HG03103 (cell line): ENCODE results near the gene MTRFR.
"Not testable (repeated sequence)": the region's sequence is repeated elsewhere in the genome, so short reads cannot be mapped to it uniquely, and the experiment has no call there.

Experiments used
- ATAC-seq: cut with Tn5 transposase; IDR thresholded peaks from one replicate; pipeline ENCODE4 v1.9.1; 2021; ENCODE audit warnings: low read depth; ENCODE audit not compliant: unreplicated experiment

MTRFR gene

DNA sequence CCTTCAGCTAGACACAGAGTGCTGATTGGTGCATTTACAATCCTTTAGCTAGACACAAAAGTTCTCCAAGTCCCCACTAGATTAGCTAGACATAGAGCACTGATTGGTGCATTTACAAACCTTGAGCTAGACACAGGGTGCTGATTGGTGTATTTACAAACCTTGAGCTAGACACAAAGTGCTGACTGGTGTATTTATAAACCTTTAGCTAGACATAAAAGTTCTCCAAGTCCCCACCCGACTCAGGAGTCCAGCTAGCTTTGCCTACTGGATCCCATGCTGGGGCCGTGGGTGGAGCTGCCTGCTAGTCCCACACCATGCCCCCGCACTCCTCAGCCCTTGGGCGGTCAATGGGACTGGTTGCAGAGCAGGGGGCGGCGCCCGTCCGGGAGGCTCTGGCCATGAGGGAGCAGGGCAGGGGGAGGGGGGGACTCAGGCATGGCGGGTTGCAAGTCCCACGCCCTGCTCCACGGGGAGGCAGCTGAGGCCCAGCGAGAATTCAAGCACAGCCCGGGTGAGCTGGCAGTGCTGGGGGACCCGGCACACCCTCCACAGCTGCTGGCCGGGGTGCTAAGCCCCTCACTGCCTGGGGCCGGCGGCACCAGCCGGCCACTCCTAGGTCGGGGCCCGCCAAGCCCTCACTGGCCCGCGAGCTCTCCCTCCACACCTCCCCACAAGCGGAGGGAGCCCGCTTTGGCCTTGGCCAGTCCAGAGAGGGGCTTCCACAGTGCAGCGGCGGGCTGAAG lies 15.9 kb downstream of the MTRFR start:
- not testable (repeated sequence) for ATAC-seq

DNA sequence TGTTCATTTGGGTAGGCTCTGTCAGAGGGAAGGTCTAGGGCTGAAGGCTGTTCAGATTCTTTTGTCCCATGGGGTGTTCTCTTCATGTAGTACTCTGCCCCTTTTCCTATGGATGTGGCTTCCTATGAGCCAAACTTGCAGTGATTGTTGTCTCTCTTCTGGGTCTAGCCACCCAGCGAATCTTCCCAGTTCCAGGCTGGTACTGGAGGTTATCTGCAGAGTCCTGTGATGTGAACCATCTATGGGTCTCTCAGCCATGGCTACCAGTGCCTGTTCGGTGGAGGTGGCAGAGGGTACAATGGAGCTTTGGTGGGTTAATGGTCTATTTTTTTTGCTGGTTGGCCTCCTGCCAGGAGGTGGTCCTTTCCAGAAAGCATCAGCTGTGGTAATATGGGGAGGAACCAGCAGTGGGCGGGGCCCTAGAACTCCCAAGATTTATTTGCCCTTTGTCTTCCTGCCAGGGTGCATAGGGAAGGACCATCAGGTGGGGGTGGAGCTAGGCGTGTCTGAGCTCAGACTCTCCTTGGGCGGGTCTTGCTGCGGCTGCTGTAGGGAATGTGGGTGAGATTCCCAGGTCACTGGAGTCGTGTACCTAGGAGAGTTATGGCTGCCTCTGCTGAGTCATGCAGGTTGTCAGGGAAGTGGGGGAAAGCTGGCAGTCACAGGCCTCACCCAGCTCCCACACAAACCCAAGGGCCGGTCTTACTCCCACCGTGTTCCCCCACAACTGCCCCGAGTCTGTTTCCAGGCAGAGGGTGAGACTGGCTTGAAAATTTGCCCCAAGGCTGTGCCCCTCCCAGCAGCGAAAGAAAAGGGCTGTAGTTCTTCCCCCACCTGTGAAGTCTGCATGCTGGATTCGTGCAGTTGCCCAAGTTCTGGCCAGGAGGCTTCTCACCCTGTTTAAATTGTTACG lies 17.5 kb downstream of the MTRFR start:
- no peak for ATAC-seq

DNA sequence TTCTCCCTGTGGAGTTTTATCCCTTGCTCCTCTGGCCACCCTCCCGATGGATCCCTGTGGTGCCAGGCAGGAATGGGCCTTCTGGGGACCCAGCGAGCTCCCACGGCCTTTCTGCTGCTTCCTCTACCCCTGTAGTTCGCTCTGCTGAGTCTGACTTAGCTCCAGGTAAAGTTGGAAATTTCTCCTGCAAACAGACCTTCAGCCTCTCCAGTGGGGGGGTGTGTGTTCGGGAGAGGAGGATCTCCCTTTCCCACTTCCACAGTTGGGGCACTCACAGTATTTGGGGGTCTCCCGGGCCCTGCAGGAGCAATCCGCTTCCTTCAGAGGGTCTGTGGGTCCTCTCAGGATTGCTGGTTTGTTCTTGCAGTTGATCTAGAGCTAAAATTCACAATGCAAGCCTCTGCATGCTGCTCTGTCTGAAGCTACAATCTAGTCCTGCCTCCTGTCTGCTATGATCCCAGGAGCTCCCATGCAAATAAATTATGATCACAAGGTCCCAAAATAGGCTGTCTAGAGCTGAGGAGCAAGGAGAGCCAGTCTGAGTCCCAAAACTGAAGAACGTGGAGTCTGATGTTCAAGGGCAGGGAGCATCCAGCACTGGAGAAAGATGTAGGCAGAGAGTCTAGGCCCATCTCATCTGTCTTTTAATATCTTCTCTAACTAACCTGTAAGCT lies 18.3 kb downstream of the MTRFR start:
- no peak for ATAC-seq

DNA sequence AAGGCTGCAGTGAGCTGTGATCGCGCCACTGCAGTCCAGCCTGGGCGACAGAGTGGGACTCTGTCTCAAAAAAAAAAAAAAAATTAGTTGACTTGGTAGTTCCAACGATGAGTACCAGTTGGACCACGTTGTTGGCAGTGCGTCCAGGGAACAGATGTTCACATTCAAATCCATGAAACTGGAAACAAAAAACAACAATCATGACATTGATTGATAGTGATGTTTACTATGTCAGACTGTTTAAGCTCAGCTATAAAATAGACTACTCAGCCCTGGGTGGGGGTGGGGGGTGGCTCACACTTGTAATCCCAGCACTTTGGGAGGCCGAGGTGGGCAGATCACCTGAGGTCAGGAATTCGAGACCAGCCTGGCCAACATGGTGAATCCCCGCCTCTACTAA lies 19.1 kb downstream of the MTRFR start:
- ATAC-seq, result not testable (repeated sequence)

DNA sequence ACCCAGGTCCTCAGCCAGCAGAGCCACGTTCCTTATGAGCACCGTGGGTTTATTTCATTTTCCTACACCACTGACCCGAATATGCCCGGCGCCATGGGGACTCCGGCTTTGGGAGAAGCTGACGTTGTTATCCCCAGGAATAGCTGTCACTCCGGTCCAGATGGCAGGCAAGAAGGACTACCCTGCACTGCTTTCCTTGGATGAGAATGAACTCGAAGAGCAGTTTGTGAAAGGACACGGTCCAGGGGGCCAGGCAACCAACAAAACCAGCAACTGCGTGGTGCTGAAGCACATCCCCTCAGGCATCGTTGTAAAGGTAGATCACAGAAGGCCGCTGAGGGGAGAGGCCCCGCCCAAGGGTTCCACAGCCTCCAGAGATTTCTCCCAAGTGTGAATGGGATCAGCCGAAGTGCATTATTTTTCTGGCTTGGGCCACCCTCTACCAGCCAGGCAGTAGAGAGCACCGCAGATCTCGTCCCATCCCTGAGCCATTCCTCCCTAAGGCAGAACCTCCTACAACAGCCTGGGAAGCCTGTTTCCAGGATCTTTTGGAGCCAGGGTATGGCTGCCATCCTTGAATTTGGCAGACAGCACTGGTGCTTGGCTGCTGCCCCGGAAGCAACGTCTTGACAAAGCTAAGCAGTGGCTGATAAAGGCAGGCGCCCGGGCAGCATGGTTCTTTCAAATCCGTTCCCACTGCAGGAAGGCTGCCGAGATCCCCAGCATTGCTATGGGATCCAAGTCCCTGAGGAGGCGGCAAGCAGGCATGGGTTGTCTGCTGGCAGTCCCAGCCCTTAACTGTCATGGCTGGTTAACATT lies 20.6 kb downstream of the MTRFR start:
- ATAC-seq, result no peak

DNA sequence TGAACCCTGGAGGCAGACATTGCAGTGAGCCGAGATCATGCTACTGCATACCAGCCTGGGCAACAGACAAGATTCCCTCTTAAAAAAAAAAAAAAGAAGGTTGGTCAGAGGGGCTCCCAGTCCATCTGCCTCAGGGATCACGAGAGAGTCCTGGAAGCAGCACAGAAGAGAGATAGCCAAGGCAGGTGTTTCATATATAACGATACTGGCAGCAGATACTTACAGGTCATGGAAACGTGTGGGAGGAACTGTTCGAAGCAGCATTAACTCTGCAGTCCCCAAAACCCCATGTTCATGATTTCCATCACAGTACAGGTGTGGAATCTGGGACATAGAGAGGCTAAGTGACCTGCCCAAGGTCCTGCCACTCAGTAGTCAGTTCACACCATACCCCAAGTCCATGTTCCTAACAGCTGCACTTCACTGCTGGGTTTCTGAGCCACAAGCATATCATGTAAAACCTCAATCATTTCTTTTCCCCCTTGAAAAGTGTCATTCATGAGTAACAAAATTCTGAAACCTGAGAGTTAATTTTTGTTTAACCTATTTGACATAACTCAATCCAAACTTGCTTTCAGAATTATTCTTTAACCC lies 21.7 kb downstream of the MTRFR start:
- ATAC-seq, result no peak

DNA sequence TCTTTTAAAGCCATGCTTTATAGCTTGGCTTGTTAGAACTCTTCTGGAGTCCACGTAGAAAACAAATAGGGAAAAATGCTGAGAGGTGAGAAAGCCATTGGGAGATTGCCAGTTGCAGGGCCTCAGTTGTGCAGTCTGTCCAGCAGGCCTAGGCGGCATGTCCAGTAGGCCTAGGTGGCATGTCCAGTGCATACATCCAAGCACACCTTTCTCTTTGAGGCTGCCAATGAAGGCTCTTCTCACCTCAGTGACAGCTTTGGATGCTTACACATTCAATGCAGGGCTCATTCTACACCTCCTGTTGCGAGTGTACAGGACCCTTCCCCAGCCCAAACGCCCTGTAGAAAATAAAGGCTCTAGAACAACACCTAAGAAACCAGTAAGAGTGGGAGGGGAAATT lies 25.4 kb downstream of the MTRFR start:
- ATAC-seq, result no peak

DNA sequence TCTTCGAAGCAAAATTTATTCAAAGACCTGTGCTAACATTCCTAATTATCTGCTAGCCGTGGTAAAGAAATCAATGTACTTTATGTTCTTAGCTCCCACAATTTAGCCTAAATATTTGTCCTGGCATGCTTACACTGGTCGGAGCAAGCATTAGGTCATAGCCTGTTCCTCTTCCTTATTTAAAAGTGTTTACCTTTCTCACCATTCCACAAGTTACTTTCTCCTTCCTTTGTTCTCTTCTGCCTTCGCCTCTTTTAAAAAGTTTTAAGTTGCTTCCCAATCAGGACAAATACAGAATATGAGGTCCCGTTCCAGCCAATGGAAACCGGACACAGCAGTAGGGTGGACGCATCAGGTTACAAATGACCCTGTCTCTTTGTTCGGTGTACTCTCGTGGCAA lies 26.8 kb downstream of the MTRFR start:
- ATAC-seq, result no peak

DNA sequence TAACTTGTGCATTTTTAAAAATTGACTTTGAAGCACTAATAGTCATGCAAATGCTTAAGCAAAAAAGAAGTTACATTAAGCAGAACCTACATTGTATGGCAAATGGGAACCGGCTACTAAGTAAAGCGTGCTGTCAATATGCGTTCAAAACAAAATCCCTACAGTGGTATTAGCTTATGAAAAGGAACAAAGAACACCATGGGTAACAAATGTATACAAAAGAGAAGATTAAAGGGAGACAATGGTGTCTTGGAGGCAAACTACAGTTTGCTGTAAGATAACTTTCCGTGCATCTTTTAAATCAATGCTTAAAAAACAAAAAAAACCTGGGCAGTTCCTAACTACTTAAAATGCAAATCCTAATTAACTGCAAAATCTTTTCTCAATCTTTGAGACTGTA lies 28.0 kb downstream of the MTRFR start:
- ATAC-seq, result no peak

DNA sequence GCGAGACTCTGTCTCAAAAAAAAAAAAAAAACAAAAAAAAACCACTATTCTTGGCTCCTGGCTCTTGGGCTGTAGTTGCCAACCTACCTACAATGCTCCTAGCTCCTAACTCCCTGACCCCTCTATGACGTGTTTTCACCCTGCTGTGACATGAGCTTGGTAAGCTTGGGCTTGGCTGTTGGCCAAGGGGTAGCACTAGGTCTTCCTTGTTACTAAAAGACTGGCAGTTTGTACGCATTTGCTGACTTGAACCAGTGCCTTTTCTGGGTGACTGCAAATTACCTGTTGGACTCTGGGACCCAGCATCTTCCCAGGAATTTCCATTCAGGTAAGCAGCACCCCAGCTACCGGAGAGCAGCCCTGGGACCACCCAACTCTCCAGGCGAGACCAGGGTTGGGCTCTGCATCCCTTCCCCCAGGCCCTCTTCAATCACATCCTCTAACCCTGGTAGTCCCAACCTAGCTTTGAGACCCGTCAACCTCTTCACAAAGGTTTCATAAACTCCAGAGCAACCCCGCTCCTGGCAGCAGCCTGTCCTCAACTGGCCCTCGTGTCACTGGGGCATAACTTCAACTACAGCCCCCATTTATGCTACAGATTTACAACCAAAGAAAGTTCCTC lies 30.1 kb downstream of the MTRFR start:
- ATAC-seq, result no peak

DNA sequence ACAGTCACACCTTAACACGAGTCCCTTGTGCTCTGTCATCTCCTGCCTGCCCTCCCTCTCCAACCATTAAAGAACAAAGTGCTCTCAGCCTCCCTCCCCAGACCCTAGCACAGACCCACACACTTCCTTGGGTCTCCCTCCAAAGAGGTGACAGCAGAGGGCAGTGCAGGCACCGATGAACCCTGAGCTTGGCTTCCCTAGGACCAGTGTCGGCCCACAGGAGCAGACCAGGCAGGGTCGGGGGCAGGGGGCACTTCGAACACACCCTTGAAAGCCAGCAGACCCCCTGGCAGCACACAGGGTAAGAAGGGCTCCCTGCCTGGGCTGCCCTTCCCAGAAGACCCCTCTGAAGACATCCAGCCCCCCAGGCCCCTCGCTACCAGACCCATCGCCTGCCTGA lies 31.4 kb downstream of the MTRFR start:
- ATAC-seq, result no peak

DNA sequence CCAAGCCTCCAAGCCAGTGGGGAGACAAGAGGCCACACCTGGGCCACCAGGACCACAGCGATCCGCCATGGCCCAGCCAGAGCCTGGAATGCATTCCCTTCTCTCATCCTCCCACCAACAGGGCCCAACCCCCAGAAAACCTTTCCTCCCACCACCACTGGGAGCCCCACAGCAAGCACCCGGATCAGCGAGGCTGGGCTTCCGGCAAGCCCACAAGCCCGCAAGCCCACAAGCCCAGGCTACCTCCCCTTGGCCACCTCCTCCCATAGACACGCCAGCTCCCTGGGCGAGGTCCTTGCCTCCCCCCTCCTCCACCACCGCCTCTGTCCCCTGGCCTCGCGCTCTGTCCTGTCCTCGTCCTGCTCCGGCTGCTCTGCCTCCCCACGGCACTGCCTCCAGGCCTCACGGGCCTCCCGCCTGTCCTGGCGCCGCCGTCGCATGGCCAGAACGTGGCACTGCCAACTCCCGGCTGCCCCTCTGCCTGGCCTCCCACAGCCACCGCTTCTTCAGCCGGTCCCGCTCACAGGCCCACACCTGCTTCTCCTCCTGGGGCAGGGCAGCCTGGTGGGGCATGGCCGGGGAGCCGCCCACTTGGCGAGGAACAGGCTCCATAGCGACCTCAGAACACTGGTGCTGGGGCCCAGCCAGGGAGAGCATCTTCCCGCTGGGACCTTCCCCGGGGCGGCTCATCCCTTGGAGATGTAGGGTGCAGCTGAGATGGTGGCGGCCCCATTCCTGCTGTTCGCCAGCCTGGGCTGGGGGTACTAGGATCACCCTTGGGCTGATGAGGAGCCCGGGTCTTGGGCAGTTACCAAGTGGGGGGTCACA lies 32.8 kb downstream of the MTRFR start:
- ATAC-seq, result no peak

DNA sequence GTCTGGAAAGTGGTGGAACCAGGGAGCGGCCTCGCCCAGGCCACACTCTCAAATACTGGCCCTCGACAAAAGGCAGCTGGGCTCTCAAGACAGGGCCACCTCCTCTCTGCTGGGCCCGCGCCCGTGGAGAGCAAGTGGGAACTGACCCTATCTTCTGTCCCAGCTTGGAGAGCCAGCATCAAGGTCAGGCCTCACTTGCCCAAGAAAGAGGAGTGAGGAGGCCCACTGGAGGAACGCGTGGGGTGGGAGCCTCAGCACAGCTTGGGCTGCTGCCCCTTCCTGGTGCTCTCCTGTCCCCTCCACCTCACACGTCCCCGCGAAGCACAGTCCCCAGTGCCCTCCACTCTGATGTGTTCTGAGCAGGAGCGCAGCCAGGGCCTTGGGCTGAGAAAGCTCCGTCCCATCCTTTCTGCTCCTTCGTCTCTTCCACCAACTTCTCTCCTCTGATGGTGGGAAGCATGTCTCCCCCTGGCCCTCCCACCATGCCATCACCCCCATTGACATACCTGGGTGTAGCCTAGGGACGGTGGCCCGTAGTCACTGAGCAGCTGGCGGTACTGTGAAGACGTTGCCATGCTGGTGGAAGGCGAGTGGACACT lies 33.5 kb downstream of the MTRFR start:
- no peak for ATAC-seq

DNA sequence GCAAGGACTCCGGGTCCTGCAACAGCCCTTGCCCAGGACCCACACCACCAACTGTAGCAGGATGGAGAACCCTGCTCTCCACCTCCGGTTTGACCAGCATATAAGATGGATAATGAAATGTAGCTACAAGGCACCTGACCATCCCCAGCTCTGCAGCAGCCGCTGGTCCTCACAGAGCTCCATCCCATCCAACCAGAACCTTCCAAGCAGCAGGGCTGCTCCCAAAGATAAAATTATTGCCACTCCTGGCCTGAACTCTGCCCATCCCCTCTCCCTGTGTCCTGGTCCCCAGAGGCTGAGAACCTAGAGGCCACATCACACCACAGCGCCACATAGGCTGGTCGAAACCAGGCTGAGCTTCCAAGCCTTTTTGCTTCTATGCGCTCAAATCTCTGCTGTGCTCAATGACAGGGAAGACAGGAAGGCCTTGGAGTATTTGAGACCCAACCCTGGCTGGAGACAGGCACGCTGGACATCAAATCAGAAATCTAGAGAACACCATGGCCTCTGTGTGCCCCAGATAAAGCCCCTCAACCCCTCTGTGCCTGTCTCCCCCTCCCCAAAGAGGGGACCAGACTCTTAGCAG lies 34.2 kb downstream of the MTRFR start:
- no peak for ATAC-seq

DNA sequence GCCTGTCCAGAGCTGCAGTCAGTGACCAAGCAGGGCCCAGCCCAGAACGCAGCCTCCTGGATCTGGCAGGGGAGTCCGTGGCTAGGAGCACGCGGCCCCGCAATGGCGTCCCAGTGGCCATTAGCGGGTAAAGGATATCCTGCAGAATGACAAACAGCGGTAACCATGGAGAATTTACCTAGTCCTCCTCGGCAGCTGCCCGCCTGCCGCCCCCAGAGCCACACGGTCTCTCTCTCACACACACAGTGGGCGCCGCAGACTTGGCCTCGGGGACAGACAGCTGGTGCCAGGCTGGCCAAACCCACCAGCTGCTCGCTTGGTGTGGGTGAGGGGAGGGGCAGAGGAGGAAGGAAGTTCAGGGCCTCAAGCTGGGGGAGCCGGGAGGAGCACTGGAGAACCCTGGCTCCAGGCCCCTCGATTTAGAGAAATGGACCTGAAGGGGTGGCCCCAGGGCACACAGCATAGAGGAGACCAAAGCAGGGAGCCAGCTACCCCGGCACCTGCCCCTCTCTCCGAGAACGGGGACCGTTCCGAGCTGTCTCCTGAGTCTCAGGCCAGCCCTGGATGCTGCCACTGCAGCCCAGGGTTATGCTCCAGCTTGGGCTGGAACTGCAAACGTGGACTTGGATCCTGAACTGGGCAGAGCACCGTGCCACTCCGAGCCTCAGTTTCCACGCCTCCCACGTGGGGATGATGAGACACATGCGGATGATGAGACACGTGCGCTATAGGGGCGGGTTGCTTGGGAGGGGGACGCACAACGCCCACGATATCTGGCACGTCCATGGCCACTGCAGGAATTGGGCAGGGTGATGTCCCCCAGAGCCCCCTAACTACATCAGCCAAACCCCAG lies 35.0 kb downstream of the MTRFR start:
- no peak for ATAC-seq

DNA sequence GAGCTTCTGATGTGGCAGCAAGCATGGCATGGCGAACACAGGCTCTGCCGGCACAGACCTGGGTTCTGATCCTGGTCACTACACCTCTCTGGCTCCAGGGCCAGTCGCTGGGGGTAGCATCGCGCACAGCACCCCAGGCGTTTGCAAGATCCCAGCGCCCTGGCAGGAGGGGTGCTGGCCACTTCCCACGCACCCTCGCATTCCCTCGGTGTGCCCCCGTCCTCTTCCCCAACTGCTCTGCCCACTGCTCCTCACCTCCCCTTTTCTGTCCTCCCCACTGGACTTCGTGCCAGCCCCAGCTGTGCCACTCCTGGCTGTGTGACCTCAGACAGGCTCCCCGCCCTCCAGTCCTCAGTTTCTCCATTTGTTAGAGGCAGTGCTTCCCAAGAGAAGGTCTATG lies 35.6 kb downstream of the MTRFR start:
- ATAC-seq, result no peak

DNA sequence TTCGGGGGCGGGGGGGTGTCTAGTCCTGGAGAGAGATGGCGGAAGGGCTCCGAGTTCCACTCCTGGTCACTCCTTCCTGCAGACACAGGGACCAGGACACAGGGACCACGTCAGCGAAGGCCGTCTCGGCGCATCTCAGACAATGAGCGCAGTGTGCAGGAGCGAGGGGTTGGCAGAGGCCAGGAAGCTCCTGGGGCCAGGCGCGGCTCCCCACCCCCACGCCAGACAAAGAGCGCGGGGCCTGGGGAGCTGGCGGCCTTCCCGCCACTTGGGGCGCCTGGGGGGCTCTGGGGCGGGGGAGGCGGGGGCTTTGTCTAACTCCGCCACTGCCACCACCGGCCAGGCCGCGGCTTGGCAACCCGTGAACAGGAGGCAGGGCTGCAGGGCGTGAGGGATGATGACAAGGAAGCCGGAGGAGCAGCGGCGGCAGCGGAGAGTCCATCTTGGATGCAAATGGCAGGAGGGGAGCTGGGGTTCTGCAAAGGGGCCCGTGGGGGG lies 36.2 kb downstream of the MTRFR start:
- ATAC-seq, result no peak
